GM12873 (cell line): Measurements from ENCODE around the gene KIDINS220.

Experiments used
- TF ChIP-seq, protein P1 (sequence below): IDR thresholded peaks from 2 replicates; pipeline ENCODE4 v1.5.1; 2012; ENCODE audit warnings: low read depth, mild to moderate bottlenecking, moderate library complexity, low read length, control low read depth; ENCODE audit not compliant: insufficient read depth; ENCODE audit errors: missing control alignments

KIDINS220 gene

DNA sequence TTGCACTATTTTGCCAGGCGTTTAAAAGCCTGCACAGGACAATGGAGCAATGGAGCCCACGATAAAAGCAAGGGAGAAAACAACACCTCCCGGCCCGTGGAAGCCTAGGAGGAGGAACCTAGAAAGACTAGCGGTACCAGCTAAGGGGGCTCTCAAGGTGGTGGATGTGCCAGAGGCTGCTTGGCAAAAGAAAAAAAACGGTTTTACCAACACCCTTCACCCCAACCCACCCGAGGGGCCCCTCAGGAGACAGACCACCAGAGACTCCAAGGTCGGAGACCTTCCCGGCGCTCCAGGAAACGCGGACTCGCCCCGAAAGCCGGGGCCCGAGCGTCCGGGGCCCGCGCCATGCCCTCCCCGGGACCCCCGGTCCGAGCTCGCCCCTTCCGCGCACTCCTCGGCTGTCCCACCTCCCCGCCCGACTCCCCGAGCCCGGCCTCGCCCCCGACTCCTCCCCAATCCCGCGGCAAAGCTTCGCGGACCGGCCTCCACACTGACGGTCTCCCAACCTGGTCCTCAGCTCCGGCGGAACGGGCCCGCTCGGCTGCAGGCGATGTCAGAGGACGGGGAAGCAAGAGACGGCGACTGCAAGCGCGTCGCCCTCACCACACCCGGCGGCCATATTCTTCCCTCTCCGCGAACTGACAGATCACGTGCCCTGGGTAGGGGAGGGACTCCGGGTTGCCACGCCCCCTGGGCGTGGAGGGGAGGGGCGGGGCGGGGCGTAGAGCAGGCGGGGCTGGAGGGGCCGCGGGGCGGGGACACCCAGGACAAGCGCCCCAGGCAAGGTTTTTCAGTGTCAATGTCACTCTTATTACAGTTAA, at the start of gene KIDINS220:
KIDINS220 (minus strand) TSS at position 643 of the 824 bp plus-strand sequence. CDS start 10,520 bp downstream, outside the sequence.
- TF ChIP-seq, protein P1, sequence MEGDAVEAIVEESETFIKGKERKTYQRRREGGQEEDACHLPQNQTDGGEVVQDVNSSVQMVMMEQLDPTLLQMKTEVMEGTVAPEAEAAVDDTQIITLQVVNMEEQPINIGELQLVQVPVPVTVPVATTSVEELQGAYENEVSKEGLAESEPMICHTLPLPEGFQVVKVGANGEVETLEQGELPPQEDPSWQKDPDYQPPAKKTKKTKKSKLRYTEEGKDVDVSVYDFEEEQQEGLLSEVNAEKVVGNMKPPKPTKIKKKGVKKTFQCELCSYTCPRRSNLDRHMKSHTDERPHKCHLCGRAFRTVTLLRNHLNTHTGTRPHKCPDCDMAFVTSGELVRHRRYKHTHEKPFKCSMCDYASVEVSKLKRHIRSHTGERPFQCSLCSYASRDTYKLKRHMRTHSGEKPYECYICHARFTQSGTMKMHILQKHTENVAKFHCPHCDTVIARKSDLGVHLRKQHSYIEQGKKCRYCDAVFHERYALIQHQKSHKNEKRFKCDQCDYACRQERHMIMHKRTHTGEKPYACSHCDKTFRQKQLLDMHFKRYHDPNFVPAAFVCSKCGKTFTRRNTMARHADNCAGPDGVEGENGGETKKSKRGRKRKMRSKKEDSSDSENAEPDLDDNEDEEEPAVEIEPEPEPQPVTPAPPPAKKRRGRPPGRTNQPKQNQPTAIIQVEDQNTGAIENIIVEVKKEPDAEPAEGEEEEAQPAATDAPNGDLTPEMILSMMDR = no peak

DNA sequence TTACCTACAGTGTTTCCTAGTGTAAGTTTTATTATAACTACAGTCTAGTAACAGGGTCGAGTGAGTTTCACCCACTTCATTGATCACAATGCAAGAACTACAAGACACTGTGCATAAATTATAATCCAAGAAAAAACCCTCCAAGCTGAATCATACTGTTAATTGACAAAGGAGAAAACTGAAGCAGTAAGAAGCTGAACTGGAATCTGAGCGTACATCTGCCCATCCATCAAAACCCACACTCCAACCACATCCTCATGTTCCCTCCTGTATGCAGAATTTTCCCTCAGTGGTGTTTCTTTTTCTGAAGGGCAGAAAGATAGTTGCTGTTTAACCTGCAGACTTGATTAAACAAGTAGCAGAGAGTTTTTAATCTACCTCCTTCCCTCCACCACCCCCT, 49.5 kb upstream of the KIDINS220 start:
- TF ChIP-seq, protein P1 = no peak

DNA sequence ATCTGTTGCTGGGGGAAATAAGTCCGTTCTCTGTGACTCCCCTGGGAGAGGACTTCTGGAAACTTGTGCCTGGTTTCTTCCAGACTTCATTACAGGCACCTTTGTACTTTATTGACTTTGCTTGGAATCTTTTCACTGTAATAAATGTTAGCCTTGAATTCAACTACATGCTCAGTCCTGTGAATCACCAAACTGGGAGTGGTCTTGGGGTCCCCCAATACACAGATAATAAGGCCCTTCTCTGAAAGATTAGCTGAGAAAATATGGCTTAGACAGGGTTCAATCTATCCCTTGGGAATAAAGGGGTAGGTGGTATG, 48.7 kb upstream of the KIDINS220 start:
- TF ChIP-seq, protein P1 = no peak

DNA sequence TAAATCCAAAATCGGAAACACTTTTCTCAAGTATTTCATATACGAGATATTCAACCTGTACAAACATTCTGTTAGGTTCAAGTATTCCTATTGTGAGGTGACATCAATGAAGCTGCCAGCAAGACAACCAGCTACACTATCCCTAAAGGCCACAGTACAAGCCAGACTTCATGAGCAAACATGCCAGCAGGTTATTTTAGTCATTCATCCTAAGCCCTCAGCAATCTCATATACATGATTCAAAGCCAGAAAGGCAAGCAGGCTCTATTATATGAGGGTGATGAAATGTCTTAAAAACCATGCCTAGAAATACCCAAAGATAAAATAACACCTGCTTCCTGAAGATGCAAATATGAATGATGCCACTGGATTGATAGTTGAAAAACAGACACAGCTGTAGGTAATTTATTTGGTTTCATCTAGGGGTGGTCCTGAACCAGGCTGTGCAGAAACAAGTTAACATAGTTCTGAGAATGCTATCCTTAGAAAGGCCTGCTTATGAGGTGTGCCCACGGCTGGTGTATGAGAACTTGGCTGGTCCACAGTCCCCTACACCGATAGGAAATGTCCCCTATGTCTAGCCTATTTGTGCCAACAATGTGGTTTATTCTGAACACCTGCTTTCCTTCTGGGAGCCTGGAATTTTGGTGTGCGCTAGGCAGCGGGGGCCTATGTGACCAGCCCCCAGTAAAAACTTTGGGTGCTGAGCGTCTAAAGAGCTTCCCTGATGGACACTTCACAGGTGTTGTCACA, 48.2 kb upstream of the KIDINS220 start:
- TF ChIP-seq, protein P1 = no peak

DNA sequence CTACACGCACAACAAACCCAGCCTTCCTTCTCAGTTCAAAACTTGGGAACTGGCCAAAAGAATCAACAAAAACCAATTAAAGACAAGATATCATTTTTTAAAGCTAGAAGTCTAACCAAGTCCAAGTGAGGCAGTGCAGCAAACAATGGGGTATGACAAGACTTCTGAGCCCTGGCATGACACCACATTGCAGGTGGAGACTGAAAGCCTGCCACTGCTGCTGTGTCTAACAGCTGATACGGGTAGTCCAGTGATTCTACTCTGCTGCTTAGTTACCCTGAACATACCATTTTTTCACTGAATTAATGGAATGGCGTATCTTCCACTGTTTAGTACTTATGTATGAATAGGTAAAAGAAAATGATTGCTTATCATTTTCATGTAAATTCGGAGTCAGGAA, 47.4 kb upstream of the KIDINS220 start:
- TF ChIP-seq, protein P1 = no peak

DNA sequence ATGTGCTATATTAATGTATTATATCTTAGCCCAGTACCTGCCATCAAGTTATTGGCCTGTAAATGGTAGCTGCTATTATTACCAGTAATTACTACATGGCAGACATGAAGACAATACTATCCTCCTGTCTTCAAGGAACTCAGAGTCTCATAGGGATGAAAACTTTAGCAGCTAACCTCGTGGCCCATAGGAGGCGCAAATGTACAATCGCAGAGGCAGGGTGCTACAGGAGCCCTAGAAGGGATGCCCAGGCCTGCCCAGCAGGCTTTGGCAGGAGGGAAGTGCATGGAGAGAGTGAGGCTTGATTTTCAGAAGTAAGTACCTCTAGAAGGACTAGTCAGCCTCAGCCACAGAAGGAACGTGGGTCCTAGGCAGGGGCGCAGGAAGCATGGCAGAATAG, 44.7 kb upstream of the KIDINS220 start:
- TF ChIP-seq, protein P1 = peak; percentile 34

DNA sequence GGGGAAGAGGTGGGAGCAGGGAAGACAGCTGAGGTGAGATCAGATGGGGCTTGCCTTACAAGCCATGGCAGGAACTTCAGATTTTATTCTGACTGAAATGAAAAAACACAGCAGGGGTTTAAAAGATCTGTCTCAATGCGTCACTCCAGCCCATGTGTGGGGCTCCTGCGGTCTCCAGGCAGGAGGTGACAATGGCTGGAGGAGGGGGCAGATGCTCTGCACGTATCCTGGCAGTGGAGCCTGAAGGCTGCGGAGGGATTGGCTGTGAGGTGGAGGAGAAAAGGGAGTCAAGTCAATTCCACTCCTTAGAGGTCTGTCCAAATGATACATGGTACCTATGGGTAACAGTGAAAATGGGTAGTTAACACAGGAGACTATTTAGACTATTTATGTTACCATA, 40.5 kb upstream of the KIDINS220 start:
- TF ChIP-seq, protein P1 = no peak
